DOHH2 (cell line): ENCODE data around the gene PRR30.

ENCODE experiments used
- CTCF ChIP-seq: fragments of 200-600 bp; sonication (generic); IDR thresholded peaks from one replicate; pipeline ENCODE4 v1.5.1; 2014; ENCODE audit warnings: antibody characterized with exemption, mild to moderate bottlenecking, low read depth, low read length; ENCODE audit not compliant: poor library complexity, severe bottlenecking
- EZH2phosphoT487 ChIP-seq: fragments of 200-600 bp; sonication (generic); IDR thresholded peaks from 2 replicates; pipeline ENCODE4 v1.6.1; 2017; ENCODE audit warnings: borderline replicate concordance, mild to moderate bottlenecking, antibody characterized with exemption, low read length, moderate library complexity, mixed read lengths

- TF ChIP-seq CTCF (no peak), EZH2phosphoT487 (no peak)
These were observed 14.1 kb downstream of the PRR30 start for GRCh38 chr2:27125104-27125503.
